Effector memory CD8-positive, alpha-beta T cell (primary cell): Measurements from ENCODE around the gene SLC35F5.
"Not testable (repeated sequence)": the region's sequence is repeated elsewhere in the genome, so short reads cannot be mapped to it uniquely, and the experiment has no call there.

Experiments used
- ATAC-seq: fragments of 150-1000 bp; cut with Tn5 transposase; replicated peaks from 2 replicates; pipeline ENCODE4 v1.10.0; 2021; ENCODE audit warnings: mild to moderate bottlenecking, moderate library complexity
- DNase-seq, 3 experiments: peaks; one replicate each; pipeline ENCODE4 v3.0.0; 2021
- H3K27ac Mint-ChIP-seq, 2 donors: one replicate each; pipeline ENCODE4 v1.8.0; 2022; ENCODE audit warnings: mild to moderate bottlenecking in 2 of 2, mixed read lengths in 2 of 2, moderate library complexity in 2 of 2
- H3K27me3 Mint-ChIP-seq, 2 donors: one replicate each; pipeline ENCODE4 v1.8.0; 2022; ENCODE audit warnings: mixed read lengths in 2 of 2
- H3K36me3 Mint-ChIP-seq: one replicate; pipeline ENCODE4 v1.8.0; 2022; ENCODE audit warnings: mild to moderate bottlenecking, moderate library complexity, mixed read lengths; ENCODE audit not compliant: insufficient read depth
- H3K4me1 Mint-ChIP-seq, 2 donors: one replicate each; pipeline ENCODE4 v1.8.0; 2022; ENCODE audit warnings: low read depth in 2 of 2, mixed read lengths in 2 of 2
- H3K4me3 Mint-ChIP-seq, 2 donors: one replicate each; pipeline ENCODE4 v1.8.0; 2022; ENCODE audit warnings: mild to moderate bottlenecking in 2 of 2, mixed read lengths in 2 of 2, moderate library complexity in 2 of 2
- H3K9me3 Mint-ChIP-seq, 2 donors: one replicate each; pipeline ENCODE4 v1.8.0; 2022; ENCODE audit warnings: mixed read lengths in 2 of 2

SLC35F5 gene

DNA sequence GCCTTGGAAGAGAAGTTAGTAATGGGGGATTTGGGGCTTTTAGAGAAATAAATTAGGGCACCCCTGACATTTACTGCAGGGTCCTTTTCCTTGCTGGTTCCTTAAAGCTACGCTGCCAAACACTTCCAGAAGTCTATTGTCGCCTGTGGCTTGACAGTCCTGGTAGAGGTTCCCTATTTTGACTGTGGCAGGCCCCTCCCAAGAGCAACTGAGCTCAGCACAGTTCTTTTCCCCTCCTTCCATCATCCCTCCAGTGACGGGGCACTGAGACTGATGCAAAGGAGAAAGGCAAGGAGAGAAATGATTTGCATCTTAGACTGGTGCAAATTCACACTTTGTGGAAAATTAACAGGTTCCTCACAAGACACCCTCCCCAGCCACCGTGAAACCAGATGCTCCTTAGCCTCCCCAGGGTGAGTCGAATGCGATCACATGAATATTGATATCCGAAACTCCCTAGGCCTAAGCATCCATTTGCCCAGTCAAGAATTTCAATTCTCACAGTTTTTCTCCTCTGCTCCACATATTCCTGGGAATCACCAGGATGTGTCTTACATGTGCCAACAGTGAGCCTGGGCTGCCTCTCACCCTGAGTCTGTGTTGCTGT lies 84.0 kb downstream of the SLC35F5 start:
- peaks cover 3% of the 10 kb centered on the region for H3K36me3 Mint-ChIP-seq
- peaks cover 0 to 9% of the 10 kb centered on the region in 2 donors for H3K27me3 Mint-ChIP-seq
- ATAC-seq (no peak), DNase-seq (no peak)
- no peaks in the 10 kb centered on the region for H3K9me3 Mint-ChIP-seq
- H3K27ac Mint-ChIP-seq: no peak overlapping the region
- no peaks in the 10 kb centered on the region for H3K4me1 Mint-ChIP-seq
- H3K4me3 Mint-ChIP-seq: no peak overlapping the region

DNA sequence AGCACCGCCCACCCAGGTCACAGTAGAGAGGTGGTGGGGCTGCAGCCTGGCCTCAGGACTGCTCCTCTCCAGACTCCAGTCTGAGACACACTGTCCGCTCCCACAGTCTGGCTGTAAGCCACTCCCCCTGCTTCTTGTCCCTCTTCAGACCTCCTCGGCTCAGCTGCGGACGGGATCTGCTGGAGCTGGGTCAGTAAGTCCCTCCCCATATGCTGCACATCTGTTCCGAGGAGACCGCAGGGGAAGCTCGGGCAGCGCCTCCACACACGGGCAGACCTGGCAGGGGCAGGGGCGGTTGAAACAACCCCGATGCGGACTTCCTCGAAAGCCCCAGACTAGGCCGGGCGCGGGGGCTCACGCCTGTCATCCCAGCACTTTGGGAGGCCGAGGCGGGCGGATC lies 87.4 kb downstream of the SLC35F5 start:
- H3K27me3 Mint-ChIP-seq, H3K36me3 Mint-ChIP-seq, DNase-seq, H3K4me1 Mint-ChIP-seq, H3K27ac Mint-ChIP-seq, H3K4me3 Mint-ChIP-seq, ATAC-seq, H3K9me3 Mint-ChIP-seq: not testable (repeated sequence)

GRCh38 chr2:113664761-113665533 lies 91.5 kb downstream of the SLC35F5 start:
- H3K27ac Mint-ChIP-seq, DNase-seq, H3K4me3 Mint-ChIP-seq, H3K27me3 Mint-ChIP-seq, ATAC-seq, H3K4me1 Mint-ChIP-seq, H3K36me3 Mint-ChIP-seq, H3K9me3 Mint-ChIP-seq: not testable (repeated sequence)

DNA sequence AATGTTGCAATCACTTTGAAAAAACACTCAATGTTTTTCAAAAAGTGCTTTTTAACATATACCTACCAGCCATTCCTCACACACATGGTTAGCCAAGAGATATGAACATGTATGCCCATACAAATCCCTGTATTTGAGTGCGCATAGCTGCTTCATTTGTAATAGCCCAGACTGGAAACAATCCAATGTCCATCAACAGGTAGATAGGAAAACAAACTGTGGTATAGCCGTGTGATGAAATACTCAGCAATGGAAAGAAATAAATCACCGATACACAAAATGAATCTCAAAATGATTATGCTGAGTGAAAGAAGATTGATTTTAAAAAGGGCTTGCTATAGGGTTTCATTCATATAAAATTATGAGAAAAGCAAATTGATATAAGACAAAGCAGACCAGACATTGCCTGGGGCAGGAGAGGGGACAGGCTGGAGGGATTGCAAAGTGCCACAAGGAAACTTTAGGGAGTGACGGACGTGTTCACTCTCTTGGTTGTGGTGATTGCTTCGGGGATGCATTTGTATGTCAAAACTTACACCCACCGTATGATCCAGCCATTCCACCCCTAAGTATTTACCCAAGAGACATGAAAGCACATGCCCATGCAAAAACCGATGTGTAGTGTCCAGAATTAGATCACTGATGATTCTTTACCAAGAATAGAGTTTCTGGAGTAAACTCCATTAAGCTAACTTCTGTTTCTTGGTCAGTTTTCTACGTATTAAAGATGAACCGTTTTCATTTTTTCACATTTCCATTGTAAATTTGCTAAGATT lies 93.0 kb downstream of the SLC35F5 start:
- H3K36me3 Mint-ChIP-seq, DNase-seq, H3K4me3 Mint-ChIP-seq, ATAC-seq, H3K27ac Mint-ChIP-seq, H3K9me3 Mint-ChIP-seq, H3K4me1 Mint-ChIP-seq, H3K27me3 Mint-ChIP-seq: not testable (repeated sequence)
